Measurements from ENCODE around the gene TBX15.

TBX15 gene

GRCh38 chr1:118988186-118989005, at the start of gene TBX15:
TBX15 (minus strand) TSS chr1:118988343; CDS start chr1:118987795, 548 bp downstream.
- DNase-seq, result peak; percentile 77

DNA sequence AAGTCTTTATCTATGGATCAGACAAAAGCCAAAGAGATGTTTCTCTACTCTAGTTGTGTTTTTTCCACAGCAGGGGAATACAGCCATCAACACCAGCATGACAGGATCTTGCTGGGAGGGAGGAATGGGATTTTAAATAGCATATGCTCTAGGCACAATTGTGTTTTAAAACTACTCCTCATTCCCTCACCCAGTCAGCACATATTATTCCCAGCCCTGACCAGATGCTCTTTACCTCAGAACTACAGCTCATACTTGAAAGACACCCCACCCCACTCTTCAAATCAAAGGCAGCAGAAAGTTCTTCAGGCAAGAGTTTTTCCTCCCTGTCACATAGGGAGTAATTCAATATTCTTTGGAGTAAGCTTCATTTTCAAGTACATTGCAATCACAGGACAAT, 46.2 kb upstream of the TBX15 start:
- DNase-seq, result no peak

DNA sequence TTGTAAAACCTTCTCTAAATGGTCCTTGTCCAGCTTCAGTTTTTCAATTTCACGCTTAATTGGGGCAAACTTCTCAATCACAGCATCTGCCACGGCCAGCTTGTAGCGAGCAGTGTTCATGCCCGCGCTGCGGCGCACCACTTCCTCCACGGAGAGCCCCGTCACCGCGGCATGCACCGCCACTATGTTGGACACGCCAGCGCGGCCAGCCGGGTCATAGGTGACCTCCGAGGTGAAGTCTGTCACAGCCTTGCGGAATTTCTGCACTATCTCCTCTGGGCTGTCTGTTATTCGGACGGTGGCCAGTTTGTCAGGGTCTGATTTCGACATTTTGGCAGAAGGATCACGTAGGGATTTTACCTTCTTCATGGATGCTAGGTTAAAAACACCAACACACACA, 44.8 kb upstream of the TBX15 start:
- DNase-seq, result no peak

GRCh38 chr1:119027759-119028158, 39.6 kb upstream of the TBX15 start:
- no peak for DNase-seq

GRCh38 chr1:119026956-119027355, 38.8 kb upstream of the TBX15 start:
- DNase-seq, result no peak

- DNase-seq, result no peak
Measured at GRCh38 chr1:119015547-119015946, 27.4 kb upstream of the TBX15 start.

- DNase-seq, result no peak
Measured at GRCh38 chr1:119012383-119012782, 24.2 kb upstream of the TBX15 start.

GRCh38 chr1:119011706-119012105, 23.6 kb upstream of the TBX15 start:
- no peak for DNase-seq

DNA sequence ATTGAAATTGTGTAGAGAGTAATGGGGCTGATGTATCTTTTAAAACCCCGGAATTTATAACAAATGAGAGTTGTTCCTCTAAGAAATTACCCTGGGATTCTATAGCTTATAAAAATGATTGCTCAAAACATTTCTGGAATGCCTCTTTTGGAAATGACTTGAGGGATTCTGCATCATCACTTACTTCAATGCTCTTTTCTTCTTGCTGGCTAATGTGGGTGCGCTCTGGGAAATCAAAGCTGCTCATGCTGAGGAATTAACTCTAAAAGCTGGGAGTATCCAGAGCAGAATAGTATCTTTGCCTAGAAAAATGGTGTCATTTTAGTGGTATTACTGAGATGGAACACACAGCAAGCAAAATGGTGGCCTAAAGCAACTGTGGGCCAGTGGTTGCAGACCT, 23.0 kb upstream of the TBX15 start:
- DNase-seq, result no peak

GRCh38 chr1:119010201-119010600, 22.1 kb upstream of the TBX15 start:
- no peak for DNase-seq

DNA sequence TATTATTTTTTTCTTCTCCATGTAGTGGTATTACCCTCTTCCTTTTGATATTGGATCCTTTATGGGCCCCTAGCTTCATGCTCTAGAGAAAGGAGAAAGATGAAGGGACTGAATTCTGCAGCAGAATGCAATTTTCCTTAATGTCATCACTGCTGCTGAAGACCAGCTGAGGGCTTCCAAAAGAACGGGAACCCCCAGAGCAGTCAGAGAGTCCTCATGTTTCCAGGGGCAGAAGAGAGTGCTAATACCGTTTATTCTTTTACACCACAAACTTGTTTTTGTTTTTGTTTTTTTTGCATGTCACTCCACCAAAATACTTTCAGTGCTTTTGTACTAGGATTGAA, 21.1 kb upstream of the TBX15 start:
- no peak for DNase-seq

DNA sequence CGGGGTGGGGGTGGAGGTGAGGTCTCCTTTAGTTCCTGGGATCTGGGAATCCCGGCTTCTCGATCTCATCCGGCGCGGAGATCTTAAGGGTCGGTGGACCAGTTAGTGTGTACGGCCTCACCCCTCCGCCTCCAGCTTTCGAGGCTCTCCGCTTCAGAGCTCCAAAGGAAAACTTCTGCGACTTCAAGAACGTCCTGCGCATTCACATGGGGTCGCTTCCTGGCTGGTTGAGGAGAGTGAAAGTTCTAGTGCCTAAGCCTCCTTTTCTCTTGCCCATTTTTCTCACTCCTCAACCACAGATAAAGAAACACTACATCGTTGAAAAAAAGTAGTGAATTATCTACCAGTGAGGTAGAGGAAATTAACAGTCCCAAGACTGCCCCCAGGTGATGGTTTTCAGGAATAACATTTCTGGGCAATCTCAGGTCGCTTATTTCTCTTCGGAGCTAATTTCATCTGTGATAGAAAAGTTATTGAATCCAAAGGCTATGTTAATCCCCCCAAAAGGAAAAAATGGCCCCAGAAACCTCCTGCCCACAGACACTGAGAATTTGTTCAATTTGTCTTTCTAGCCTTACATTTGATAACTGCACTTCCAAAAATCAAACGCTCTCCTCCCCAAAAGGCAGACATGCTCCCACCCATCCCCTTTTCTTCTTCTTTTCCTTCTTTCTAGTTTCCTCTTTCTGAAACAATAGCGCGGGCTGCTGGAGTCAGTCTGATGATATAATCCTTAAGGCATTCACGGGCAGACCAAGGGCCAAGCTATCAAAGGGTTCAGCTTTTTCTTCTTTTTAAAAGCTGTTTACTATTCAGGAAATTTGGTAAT, 20.6 kb upstream of the TBX15 start:
- peak; percentile 90 for DNase-seq

GRCh38 chr1:119007670-119008482, 19.7 kb upstream of the TBX15 start:
- peak; percentile 63 for DNase-seq

GRCh38 chr1:119007339-119007669, 19.2 kb upstream of the TBX15 start:
- DNase-seq, result peak; percentile 58

GRCh38 chr1:119006406-119007279, 18.5 kb upstream of the TBX15 start:
- DNase-seq, result peak; percentile 67

DNA sequence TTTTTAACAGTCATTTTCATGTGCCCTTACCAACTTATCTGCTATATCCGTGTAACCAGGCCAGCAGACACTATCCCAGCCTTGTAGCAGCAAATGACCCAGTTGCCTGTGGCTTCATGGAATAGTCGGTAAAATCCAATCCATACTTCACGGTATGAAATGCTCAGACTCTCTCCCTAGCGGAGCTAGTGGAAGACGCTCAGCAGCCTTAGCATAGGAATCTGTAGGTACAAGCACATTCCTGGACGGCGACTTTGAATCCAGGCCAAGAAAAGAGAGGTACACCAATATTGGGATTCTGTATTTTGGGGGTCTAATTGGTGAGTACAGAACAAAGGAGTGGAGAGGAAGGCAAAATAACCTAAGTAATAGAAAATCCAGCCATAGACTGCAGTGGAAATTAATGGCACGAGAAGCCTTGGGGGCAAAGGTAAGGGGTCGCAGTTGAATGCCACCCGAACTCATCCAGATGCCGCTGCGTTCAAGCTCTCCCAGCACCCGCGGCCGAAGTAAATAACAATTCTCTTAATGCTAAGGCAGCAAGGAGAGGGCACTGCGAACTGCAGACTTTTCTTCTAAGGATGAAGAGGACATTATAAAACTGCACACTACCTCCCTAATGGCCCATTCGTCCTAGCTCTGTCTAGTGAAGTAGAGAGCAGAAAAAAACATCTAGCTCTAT, 17.7 kb upstream of the TBX15 start:
- DNase-seq, result peak; percentile 54

- DNase-seq, result peak; percentile 26
Measured at GRCh38 chr1:119004781-119005180, 16.6 kb upstream of the TBX15 start.

DNA sequence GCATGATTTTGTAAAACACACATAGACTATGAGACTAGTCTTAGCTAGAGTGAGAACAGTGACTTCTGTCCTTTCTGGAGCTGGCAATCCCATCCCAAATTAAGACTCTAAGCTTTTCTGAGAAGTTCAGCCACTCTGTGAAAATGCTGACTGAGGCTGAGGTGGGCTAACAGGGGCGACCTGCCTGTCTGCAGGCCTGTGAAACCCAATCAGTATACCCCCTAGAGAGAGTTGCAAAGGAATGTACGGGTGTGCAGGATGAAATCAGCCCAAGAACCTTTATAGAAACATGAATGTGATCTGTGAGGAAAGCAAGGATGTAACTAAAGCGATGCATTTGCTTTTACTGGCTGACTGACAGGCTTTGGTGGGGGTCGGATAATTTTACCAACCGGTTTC, 16.0 kb upstream of the TBX15 start:
- peak; percentile 18 for DNase-seq

DNA sequence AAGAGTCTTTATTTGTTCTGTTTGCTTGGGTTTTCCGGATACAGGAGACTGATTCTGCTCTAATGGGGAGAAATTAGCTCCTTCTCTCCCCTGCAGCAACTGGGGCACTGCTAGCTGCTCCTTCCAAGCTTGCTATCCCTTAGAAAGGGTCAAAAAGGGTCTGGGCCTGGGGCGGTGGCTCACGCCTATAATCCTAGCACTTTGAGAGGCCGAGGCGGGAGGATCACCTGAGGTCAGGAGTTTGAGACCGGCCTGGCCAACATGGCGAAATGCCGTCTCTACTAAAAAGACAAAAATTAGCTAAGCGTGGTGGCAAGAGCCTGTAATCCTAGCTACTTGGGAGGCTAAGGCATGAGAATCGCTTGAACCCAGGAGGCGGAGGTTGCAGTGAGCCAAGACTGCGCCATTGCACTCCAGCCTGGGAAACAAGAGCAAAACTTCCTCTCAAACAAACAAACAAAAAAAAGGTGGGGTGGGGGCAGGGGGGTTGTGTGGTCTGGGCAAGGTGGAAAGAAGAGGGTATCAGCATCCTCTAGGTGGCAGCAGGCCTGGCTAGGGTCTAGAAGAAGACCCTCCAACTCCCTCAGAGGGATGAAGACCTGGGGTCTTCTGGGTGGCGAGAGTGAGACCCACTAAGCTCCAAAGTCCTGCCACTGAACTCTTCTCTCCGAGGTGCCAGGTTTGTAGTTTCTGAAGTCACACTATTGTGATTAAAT, 15.4 kb upstream of the TBX15 start:
- no peak for DNase-seq

- peak; percentile 42 for DNase-seq
Measured at GRCh38 chr1:119002028-119002686, 14.0 kb upstream of the TBX15 start.

All from eye (tissue), 1 donor.